Transverse colon (tissue), 4 donors: Measurements from ENCODE around the gene ARSG. TPM values are rescaled to one million over a fixed set of nuclear protein-coding genes. Genes with fewer than 3 reads are reported as not detected.
A peak's percentile ranks its signal among the peaks of the same experiment; 100 is the strongest.

Experiments
- DNase-seq: peaks from one replicate; pipeline ENCODE4 v3.0.0-alpha.2; 2019
- H3K27ac ChIP-seq, 4 donors: fragments of 200-600 bp; sonication (generic); 2 replicates each; pipeline ENCODE4 v1.5.1; 2016 to 2018; ENCODE audit warnings: inconsistent platforms in 4 of 4
- H3K27me3 ChIP-seq: fragments of 200-600 bp; sonication (generic); 2 replicates; pipeline ENCODE4 v1.5.1; 2017; ENCODE audit warnings: inconsistent platforms
- H3K36me3 ChIP-seq, 4 donors: fragments of 200-600 bp; sonication (generic); 2 replicates each; pipeline ENCODE4 v1.5.1; 2017 to 2019; ENCODE audit warnings: inconsistent platforms in 4 of 4
- H3K4me1 ChIP-seq, 4 donors: fragments of 200-600 bp; sonication (generic); 2 replicates each; pipeline ENCODE4 v1.5.1; 2017 to 2020; ENCODE audit warnings: inconsistent platforms in 4 of 4
- H3K4me3 ChIP-seq, 4 donors: fragments of 200-600 bp; sonication (generic); 1 replicate in 1 of 4; 2 replicates in 3 of 4; pipeline versions ENCODE4 v1.5.1 to v1.6.1; 2017 to 2019; ENCODE audit warnings: inconsistent platforms in 4 of 4
- H3K9me3 ChIP-seq, 2 donors: fragments of 200-600 bp; sonication (generic); 2 replicates each; pipeline ENCODE4 v1.5.1; 2017 to 2019; ENCODE audit warnings: inconsistent platforms in 2 of 2
- CTCF ChIP-seq, 5 experiments: fragments of 200-600 bp in 3 of 5; fragments of 450-650 bp in 2 of 5; sonication (generic) in 3 of 5; IDR thresholded peaks; 1 replicate in 2 of 5; 2 replicates in 3 of 5; pipeline ENCODE4 v1.5.1; 2016 to 2017; ENCODE audit warnings: antibody characterized with exemption in 5 of 5, inconsistent platforms in 3 of 5, mild to moderate bottlenecking in 2 of 5, moderate library complexity in 1 of 5
- EP300 ChIP-seq: sonication (generic); formaldehyde crosslinking; IDR thresholded peaks from one replicate; pipeline ENCODE4 v1.6.1; 2017; ENCODE audit warnings: antibody characterized with exemption, low read depth
- POLR2A ChIP-seq: fragments of 450-650 bp; IDR thresholded peaks from one replicate; pipeline ENCODE4 v1.6.1; 2016; ENCODE audit warnings: antibody characterized with exemption, mild to moderate bottlenecking, moderate library complexity
- POLR2AphosphoS5 ChIP-seq, 3 donors: sonication (generic); formaldehyde crosslinking; IDR thresholded peaks; one replicate each; pipeline ENCODE4 v1.6.1; 2016; ENCODE audit warnings: antibody characterized with exemption in 3 of 3
- WGBS, 2 donors: methylation state at CpG; one replicate each; pipeline ENCODE4 v1.1.5; 2018; ENCODE audit warnings: low coverage in 1 of 2; 5-methylcytosine and 5-hydroxymethylcytosine counted together
- in situ Hi-C, 4 donors: fragments of 200-750 bp; cut with MboI; loops; one replicate each; pipeline versions ENCODE4 v1.15.0 to v1.15.1; 2017; ENCODE audit warnings: low sequenced_read_pairs in 3 of 4, low pct_ligation_motif_present in 1 of 4, low pct_unique_long_range_greater_than_20kb in 1 of 4
- intact Hi-C: fragments of 100-400 bp; cut with DNase I; formaldehyde crosslinking; loops from one replicate; pipeline ENCODE4 v1.15.1; 2023; ENCODE audit warnings: low total_unique reads
- total RNA-seq, 4 donors: library from RNA; depleted of rRNA; stranded (reverse); fragments of >200 nt; gene quantifications; one replicate each; pipeline ENCODE4 v1.1.0, GENCODE V29; 2016

The ARSG gene
- total RNA-seq, 4 donors from 2014 or later: 0.41 to 4.4 (median 1.6) TPM; not detected in 1

- DNase-seq: peak; percentile 38
Observed at GRCh38 chr17:68461589-68461988, 170.3 kb downstream of the ARSG start.

DNA sequence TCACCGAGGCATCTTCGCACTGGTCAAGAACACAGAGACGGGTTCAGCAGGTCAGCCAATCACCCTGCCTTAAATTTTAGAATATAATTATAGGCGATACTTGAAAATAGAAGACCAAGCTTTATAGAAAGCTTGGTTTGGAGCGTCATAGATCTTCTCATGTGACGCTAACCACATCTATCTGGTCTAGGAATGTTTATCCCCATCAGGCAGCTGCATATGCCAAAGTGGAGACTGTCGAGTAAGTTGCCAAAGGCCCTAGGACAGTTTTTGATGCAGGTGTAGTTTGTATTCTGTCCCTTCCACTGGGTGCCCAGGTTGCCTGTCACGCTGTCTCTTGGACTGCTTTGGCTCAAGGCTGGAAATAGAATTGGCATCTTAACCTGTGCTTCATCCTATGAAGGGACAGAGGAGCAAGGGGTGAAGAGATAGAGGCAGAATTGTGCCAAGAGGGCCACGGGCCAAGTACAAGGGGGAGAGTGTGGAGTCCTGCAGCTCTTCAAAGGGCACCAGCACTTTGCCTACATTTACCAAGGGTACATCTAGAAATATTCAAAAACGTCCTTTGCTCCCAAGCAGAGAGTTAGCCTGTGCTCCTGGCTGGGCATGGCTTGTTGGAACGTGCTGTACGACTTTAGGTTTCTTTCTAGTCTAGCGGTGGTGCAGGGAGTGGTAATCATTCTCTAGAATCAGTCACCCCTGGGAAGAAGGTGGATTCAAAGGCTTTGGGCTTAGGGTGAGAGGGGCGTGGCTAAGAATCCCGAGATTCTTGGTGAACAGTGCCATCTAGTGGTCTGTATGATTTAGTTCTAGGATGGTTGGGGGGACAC, 171.3 kb downstream of the ARSG start:
- intact Hi-C loops: loop anchor here (5.0 to 10.0 kb wide), 2 partner anchors 200 to 288 kb away; no protein-coding TSS in a partner anchor
- Histone ChIP-seq H3K36me3 (no peaks in the 10 kb centered on the region), H3K27ac (no peak overlapping the region), H3K27me3 (no peaks in the 10 kb centered on the region), H3K4me3 (no peak overlapping the region), H3K9me3 (no peaks in the 10 kb centered on the region), H3K4me1 (peaks cover 6 to 17% (median 9%) of the 10 kb centered on the region in 4 donors)
- in situ Hi-C loops: loop anchor here in 3 of 4 donors (5.0 to 25.0 kb wide), 4 partner anchors 198 to 300 kb away; no protein-coding TSS in a partner anchor
- 35 to 49% methylated on average over 4 to 15 of the region's 15 CpGs for WGBS, 2 donors
- peak; percentile 73 for DNase-seq
- TF ChIP-seq EP300 (no peak), CTCF (IDR thresholded peaks at IDR 0.05) (peak; percentile 65 to 83 (median 78)), POLR2AphosphoS5 (IDR thresholded peaks at IDR 0.05) (no peak), POLR2A (no peak)

More at GRCh38 chr17:68461589-68461988, 170.3 kb downstream of the ARSG start:
- H3K27ac ChIP-seq: peak overlapping the region in 1 of 4 donors; percentile 21
- peaks cover 6 to 17% (median 10%) of the 10 kb centered on the region in 4 donors for H3K4me1 ChIP-seq
- no peak for TF ChIP-seq POLR2A
- no peak for TF ChIP-seq EP300
- no peak for TF ChIP-seq POLR2AphosphoS5 (IDR thresholded peaks at IDR 0.05)
- H3K27me3 ChIP-seq: no peaks in the 10 kb centered on the region
- intact Hi-C loops: loop anchor here (5.0 to 10.0 kb wide), 2 partner anchors 199 to 287 kb away; no protein-coding TSS in a partner anchor
- WGBS, 2 donors: 35 to 60% methylated on average over 2 to 5 of the region's 5 CpGs
- H3K4me3 ChIP-seq: no peak overlapping the region
- no peaks in the 10 kb centered on the region for H3K36me3 ChIP-seq
- no peaks in the 10 kb centered on the region for H3K9me3 ChIP-seq
- in situ Hi-C loops: loop anchor here in 3 of 4 donors (5.0 to 25.0 kb wide), 4 partner anchors 197 to 299 kb away; no protein-coding TSS in a partner anchor

- Histone ChIP-seq H3K9me3 (no peaks in the 10 kb centered on the region), H3K27ac (no peak overlapping the region), H3K36me3 (no peaks in the 10 kb centered on the region), H3K4me1 (peaks cover 3 to 13% (median 4%) of the 10 kb centered on the region in 4 donors), H3K4me3 (no peak overlapping the region), H3K27me3 (no peaks in the 10 kb centered on the region)
- in situ Hi-C loops: loop anchor here in 3 of 4 donors (5.0 to 25.0 kb wide), 4 partner anchors 199 to 301 kb away; no protein-coding TSS in a partner anchor
- TF ChIP-seq CTCF (IDR thresholded peaks at IDR 0.05) (peak in 1 of 5 experiments; percentile 5), POLR2A (no peak), EP300 (no peak)
- DNase-seq: no peak
- WGBS, 2 donors: 45 to 46% methylated on average over 6 of the region's 6 CpGs
- intact Hi-C loops: loop anchor here (5.0 to 10.0 kb wide), 2 partner anchors 201 to 289 kb away; no protein-coding TSS in a partner anchor
Observed at GRCh38 chr17:68463211-68464019, 172.1 kb downstream of the ARSG start.

DNA sequence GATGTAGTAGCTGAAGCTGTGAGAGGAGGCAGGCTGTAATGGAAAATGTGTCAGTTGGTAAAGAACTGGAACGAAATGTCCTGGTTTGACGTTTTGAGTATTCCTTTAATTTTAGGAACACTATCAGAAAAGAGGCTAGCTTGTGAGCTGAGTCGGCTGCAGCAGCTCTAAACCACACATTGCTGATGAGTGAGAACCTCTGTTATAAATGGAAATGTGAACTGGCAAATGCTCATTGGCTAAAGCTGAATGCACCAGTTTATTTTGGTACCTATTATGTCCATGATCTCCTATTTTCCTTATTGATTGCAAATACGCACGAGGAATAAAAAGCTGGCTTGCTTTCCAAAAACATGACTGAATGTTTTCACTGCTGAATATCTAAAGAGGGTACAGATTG, 177.0 kb downstream of the ARSG start:
- no peak for DNase-seq
- H3K4me1 ChIP-seq: no peaks in the 10 kb centered on the region
- H3K27ac ChIP-seq: no peak overlapping the region
- no peak overlapping the region for H3K4me3 ChIP-seq
- 60 to 76% methylated on average over 5 of the region's 5 CpGs for WGBS, 2 donors
- TF ChIP-seq CTCF (IDR thresholded peaks at IDR 0.05): no peak
- no peak for TF ChIP-seq POLR2AphosphoS5 (IDR thresholded peaks at IDR 0.05)
- TF ChIP-seq EP300: no peak
- TF ChIP-seq POLR2A: no peak
- H3K27me3 ChIP-seq: no peaks in the 10 kb centered on the region
- in situ Hi-C loops: loop anchor here in 3 of 4 donors (10.0 to 25.0 kb wide), 3 partner anchors 204 to 306 kb away; no protein-coding TSS in a partner anchor
- intact Hi-C loops: loop anchor here (10.0 kb wide), 1 partner anchor 294 kb away; no protein-coding TSS in a partner anchor
- no peaks in the 10 kb centered on the region for H3K9me3 ChIP-seq
- no peaks in the 10 kb centered on the region for H3K36me3 ChIP-seq
